Loucy (cell line): Measurements from ENCODE around the gene TMEM131.

Experiments
- CTCF ChIP-seq: fragments of 200-600 bp; sonication (generic); conservative IDR thresholded peaks from 2 replicates; pipeline ENCODE4 v1.5.1; 2014; ENCODE audit warnings: mild to moderate bottlenecking, antibody characterized with exemption, low read length
- EZH2phosphoT487 ChIP-seq: fragments of 200-600 bp; IDR thresholded peaks from 2 replicates; pipeline ENCODE4 v1.6.1; 2018; ENCODE audit warnings: antibody characterized with exemption, mild to moderate bottlenecking, moderate library complexity, borderline replicate concordance

GRCh38 chr2:97993926-97994325 lies 1.8 kb downstream of the TMEM131 start:
- no peak for TF ChIP-seq CTCF
- no peak for TF ChIP-seq EZH2phosphoT487
